Measurements from ENCODE around the gene GRIP2.

GRIP2 gene

GRCh38 chr3:14485981-14486380 lies 54.2 kb downstream of the GRIP2 start:
- no peak for DNase-seq (ENCODE audit: low spot score)

- no peak for DNase-seq (ENCODE audit: low spot score)
Measured at GRCh38 chr3:14484741-14485140, 55.4 kb downstream of the GRIP2 start.

- DNase-seq (ENCODE audit: low spot score): no peak
Measured at GRCh38 chr3:14483286-14483685, 56.9 kb downstream of the GRIP2 start.

- no peak for DNase-seq (ENCODE audit: low spot score)
Measured at GRCh38 chr3:14482271-14482721, 57.8 kb downstream of the GRIP2 start.

GRCh38 chr3:14481646-14482036 lies 58.5 kb downstream of the GRIP2 start:
- DNase-seq (ENCODE audit: low spot score): no peak

- DNase-seq (ENCODE audit: low spot score): no peak
Measured at GRCh38 chr3:14481018-14481645, 59.0 kb downstream of the GRIP2 start.

GRCh38 chr3:14480207-14481017 lies 59.7 kb downstream of the GRIP2 start:
- no peak for DNase-seq (ENCODE audit: low spot score)

GRCh38 chr3:14479591-14479990 lies 60.6 kb downstream of the GRIP2 start:
- DNase-seq (ENCODE audit: low spot score): no peak

- DNase-seq (ENCODE audit: low spot score): no peak
Measured at GRCh38 chr3:14478956-14479550, 61.1 kb downstream of the GRIP2 start.

GRCh38 chr3:14477311-14477935 lies 62.7 kb downstream of the GRIP2 start:
- DNase-seq (ENCODE audit: low spot score): no peak

- no peak for DNase-seq (ENCODE audit: low spot score)
Measured at GRCh38 chr3:14476583-14477265, 63.4 kb downstream of the GRIP2 start.

- no peak for DNase-seq (ENCODE audit: low spot score)
Measured at GRCh38 chr3:14475621-14476020, 64.5 kb downstream of the GRIP2 start.

GRCh38 chr3:14474363-14475081 lies 65.6 kb downstream of the GRIP2 start:
- DNase-seq (ENCODE audit: low spot score): no peak

- DNase-seq (ENCODE audit: low spot score): no peak
Measured at GRCh38 chr3:14473411-14473891, 66.7 kb downstream of the GRIP2 start.

- DNase-seq (ENCODE audit: low spot score): no peak
Measured at GRCh38 chr3:14472471-14473351, 67.4 kb downstream of the GRIP2 start.

- no peak for DNase-seq (ENCODE audit: low spot score)
Measured at GRCh38 chr3:14471690-14472089, 68.5 kb downstream of the GRIP2 start.

GRCh38 chr3:14471016-14471415 lies 69.1 kb downstream of the GRIP2 start:
- DNase-seq (ENCODE audit: low spot score): no peak

GRCh38 chr3:14470461-14470860 lies 69.7 kb downstream of the GRIP2 start:
- DNase-seq (ENCODE audit: low spot score): no peak

- no peak for DNase-seq (ENCODE audit: low spot score)
Measured at GRCh38 chr3:14468621-14468981, 71.5 kb downstream of the GRIP2 start.

All from Ammon's horn (tissue), 1 donor.